ENCODE data around the gene GRHL1.
A peak's percentile ranks its signal among the peaks of the same experiment; 100 is the strongest.

The GRHL1 gene

GRCh38 chr2:10043906-10044601 is 92.6 kb downstream of the GRHL1 start:
- H3K4me3 ChIP-seq (ENCODE audit: low read depth, low read length): no peak overlapping the region
- TF ChIP-seq CTCF (IDR thresholded peaks at IDR 0.05; ENCODE audit: borderline replicate concordance, insufficient read depth, low read depth, low read length): no peak

DNA sequence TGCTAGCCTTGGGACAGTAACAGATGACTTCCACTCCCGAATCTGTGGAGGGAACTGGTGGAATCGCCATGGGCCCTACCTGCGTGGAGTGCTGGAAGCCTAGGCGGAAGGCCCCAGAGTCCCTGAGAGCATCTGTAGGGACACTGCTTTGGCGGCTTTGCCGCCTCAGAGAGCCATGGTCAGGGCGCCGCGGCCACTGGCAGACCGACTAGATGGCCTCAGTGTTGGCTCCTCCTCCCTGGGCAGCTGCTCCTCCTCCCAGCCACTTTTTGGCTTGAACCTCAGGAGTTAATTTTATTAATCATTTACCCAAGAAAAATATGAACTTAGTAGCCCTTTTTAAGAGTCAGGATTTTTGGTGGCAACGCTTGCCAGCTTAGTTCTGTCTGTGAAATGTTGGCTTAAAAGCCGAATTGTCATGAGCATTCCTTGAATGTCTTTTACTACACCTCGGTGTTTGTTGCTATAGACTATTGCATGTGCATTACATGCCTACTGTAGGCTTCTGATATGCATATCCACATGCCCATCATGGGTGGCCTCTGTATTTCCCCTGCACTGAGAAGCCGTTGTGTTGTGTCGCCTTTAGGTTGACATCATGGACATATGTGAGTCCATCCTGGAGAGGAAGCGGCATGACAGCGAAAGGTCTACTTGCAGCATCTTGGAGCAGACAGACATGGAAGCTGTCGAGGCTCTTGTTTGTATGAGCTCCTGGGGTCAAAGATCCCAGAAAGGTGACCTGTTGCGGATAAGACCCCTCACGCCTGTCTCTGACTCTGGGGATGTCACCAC is 94.3 kb downstream of the GRHL1 start:
- H3K4me3 ChIP-seq (ENCODE audit: low read depth, low read length): no peak overlapping the region
- no peak for TF ChIP-seq CTCF (IDR thresholded peaks at IDR 0.05; ENCODE audit: borderline replicate concordance, insufficient read depth, low read depth, low read length)

- no peak for TF ChIP-seq CTCF (IDR thresholded peaks at IDR 0.05; ENCODE audit: borderline replicate concordance, insufficient read depth, low read depth, low read length)
- no peak overlapping the region for H3K4me3 ChIP-seq (ENCODE audit: low read depth, low read length)
Observed at GRCh38 chr2:10046931-10047330, 95.4 kb downstream of the GRHL1 start.

- no peak for TF ChIP-seq CTCF (IDR thresholded peaks at IDR 0.05; ENCODE audit: borderline replicate concordance, insufficient read depth, low read depth, low read length)
- H3K4me3 ChIP-seq (ENCODE audit: low read depth, low read length): no peak overlapping the region
Observed at GRCh38 chr2:10047616-10048500, 96.4 kb downstream of the GRHL1 start.

DNA sequence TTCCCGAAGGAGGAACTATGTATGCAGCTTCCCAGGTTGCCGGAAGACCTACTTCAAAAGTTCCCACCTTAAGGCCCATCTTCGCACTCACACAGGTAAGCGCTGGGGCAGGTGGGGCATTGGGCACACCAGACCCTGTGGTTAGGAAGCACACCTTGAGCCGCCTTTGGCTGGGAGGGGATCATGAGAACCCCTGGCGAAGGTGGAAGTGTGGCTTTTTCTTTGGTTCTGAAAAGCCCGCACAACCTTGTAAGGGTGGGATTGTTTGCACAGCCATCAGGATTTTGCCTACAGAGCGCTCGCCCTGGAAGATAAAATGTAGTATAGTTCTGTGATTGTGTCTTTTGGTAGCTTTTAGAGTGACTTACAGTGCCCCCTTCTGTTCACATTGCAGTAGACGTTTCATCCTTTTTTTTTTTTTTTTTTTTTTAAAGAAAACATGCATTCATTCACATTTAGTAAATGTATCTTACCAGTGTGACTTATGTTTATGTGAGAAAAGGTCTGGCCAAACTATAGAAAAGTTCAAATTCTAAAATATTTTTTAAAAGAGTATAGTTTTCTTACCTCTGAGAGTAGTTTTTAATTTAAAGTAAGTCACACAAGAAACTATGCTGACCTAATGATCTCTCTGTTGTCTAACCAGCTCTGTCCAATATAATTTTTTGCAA is 97.1 kb downstream of the GRHL1 start:
- TF ChIP-seq CTCF (IDR thresholded peaks at IDR 0.05; ENCODE audit: borderline replicate concordance, insufficient read depth, low read depth, low read length): peak; percentile 46; the same call in 1 of the 2 replicates
- H3K4me3 ChIP-seq (ENCODE audit: low read depth, low read length): no peak overlapping the region

Measured in GM12875 (cell line).